Fibroblast of skin of left quadriceps (primary cell): ENCODE results near the gene SLC18B1.

Experiments used
- DNase-seq, 2 experiments: peaks; one replicate each; pipeline ENCODE4 v3.0.0-alpha.2; 2013; ENCODE audit warnings: low read depth in 2 of 2

SLC18B1 gene

DNA sequence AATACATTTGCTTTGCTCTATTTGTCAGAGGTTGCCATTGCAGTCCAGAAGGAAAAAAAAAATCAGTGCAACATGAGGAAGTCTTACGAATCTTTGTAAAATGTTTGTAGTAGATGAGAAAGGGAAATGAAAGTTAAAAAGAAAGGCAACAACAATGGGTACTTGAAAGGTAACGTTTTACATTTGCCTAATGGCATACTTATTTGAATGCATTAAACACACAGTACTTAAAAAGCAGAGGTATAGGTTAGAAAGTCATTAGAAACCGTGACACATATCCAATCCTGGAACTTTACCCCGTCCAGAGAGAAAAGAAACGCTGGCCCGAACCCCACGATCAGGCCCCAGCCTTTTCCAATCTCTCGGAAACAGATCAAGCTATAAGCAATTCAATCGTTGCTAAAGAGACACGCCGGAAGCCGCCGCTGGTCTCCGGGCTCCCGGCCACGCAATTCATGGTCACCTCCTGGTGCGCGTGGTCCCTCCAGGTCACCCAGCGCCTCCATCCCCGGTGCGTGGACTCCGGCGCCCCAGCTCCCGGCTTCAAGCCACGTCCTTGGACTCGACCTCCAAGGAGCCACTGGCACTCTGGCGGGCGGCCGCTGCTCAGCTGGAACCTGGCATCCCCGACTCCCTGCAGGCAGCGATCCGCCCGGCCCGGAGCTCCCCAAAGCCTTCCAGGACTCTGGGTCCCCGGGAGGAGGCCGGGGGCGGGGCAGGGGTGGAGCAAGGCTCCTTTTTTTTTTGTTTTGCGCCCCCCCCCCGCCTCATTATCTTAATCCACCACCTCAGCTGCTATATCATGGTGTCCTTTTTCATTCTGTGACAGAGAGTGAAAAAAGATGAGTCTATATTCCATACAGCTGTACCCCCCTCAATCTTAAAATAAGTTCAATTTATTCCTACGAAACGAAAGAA lies at the start of gene SLC18B1:
Gene SLC18B1 (minus strand): TSS at position 687 of the 918 bp plus-strand sequence. CDS start 181 bp downstream, at position 506.
- no peak for DNase-seq

DNA sequence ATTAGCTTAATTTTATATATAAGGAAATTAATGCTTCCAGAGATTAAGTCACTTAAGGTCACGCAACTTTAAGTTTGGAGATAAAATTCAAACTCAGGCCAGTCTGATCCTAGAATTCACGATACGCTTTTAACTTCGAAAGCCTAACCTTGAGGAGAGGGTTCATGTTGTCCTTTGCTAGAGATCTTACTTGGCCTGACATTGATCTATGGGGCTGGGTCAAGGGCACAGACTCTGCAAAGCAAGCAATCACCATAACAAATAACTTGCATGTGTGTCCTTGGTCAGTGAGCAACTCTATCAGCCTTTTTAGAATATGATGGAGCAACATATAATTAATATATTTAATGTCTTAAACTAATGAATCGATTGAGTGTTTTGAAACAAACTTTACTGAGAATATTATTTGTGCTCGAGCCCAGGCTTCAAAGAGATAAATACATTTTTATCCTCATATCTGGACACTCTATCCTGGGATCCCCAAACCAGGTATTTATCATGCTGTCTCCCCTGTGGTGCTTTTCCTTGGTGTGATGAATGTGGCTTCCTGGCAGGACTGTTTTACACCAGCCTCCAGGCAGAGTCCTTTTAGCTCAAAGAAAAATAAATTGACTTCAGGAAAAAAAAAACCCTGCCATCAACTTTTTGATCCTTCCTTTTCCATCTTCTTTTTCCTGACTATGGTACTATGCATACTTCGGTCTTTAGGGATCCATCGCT lies 45.0 kb upstream of the SLC18B1 start:
- DNase-seq, result no peak

DNA sequence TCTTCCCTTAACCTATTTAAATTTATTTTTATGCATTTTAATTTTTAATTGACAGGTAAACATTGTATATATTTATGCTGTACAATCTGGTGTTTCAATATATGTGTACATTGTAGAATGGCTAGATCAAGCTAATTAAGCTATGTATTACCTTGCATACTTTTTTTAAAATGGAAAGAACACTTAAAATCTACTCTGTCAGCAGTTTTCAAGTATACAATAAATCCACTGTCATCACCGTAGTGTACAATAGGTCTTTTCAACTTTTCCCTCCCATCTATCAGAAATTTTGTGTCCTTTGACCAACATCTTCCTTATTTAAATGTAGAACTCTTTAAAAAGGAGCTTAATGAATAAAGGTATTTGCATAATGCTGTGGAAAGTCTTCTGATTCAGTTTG lies 43.5 kb upstream of the SLC18B1 start:
- no peak for DNase-seq

DNA sequence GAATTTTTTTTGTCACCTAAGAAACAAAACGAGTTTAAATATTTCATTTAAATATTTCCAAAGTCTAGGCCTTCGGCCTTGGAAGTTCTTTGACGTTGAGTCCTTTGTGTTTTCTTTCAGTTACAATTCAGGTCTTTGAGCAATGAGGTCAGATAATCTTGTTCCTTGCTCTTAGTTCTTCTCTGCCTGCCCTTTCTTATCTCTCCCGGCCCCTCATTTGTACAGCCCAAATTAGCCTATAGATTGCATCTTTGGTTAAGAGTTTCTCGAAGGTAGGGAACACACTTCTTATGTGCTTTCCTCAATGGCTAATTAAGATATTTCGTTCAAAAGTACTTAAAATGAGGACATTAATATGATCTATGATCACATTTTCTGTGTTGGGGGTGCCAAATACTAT lies 34.5 kb upstream of the SLC18B1 start:
- DNase-seq, result no peak

DNA sequence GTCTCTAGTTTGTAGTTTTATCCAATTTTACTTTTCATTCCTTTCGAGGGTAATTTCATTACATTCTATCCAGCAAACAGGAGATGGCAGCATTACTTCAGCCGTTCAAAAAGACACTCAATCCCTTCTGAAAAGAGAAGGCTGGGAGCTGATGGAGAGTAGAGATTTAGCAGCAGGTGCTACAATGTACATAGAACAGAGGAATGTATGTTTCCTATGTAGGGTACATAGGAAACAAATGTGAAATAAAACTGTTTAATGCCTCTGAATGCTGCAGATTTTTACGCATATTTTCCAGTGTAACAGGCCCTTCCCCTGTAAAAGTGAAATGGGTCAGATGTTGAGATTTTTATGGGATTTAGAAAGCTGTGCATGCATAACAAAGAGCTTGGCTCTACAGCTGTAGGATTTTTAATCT lies 31.9 kb upstream of the SLC18B1 start:
- DNase-seq, result no peak

DNA sequence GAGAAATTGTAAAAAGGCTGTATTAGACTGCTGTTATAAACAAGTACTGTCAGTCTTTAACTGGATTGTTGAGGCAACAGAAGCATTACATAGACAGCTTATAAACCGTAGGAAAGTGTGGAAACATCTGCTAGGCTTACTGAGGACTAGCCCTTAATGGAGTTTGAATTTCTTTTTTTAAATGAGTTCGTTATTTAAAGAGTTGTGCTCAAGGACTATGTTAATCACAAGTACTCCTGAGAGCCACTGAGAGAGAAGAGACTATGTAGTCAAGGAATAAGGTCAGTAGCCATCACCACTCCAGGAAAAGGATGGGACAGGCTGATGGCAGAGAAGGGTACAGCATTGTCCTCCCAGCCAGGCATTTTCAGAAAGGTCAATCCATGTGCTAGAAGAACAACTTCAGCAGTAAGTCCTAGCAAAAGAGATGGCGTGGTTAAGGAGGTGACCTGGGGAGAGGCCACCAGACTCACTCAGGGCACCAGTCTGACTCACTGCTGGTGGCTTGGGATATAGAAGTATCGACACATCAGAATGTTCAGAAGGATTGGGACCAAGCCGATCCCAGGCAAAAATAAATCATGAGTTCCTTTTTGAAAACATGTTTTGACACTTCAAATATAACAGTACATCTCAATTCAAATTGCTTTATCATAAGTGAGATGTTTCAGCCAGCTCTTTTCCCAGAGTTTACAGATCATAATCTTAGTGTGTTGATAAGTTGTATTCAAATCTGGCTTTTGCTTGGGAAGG lies 22.4 kb upstream of the SLC18B1 start:
- no peak for DNase-seq

DNA sequence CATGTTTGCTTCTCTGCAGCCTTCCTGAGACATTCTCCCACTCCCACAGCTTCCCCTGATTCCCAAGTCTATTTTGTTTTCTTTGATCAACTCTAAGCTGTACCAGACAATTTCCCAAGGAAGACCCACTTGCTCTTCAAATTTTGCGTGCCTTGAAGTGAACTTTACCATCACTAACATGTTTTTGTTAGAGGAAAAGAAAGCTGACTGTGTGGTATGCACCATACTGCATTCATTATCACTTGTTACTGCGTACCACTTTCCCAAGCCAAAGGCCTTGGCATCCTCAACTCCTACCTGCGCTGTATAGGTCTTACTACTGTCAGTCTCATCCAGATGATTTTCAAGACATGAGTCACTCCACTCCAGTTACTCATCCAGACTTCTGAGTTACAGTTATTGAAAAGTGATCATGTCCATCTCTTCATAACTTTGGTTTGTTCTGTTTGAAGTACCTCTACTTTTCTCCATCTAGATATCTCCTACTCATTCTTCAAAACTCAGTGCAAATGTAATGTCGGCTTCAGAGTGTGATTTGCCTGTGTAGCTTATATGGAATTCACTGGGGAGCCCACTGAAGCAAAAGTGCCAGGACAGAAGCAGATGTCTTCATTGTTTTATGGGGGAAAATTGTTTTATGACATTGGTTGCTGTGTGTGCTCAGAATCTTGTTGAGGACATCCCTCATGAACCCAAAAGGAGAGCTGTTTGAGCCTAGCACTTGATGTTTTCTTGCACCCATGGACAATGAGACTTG lies 21.1 kb upstream of the SLC18B1 start:
- no peak for DNase-seq

DNA sequence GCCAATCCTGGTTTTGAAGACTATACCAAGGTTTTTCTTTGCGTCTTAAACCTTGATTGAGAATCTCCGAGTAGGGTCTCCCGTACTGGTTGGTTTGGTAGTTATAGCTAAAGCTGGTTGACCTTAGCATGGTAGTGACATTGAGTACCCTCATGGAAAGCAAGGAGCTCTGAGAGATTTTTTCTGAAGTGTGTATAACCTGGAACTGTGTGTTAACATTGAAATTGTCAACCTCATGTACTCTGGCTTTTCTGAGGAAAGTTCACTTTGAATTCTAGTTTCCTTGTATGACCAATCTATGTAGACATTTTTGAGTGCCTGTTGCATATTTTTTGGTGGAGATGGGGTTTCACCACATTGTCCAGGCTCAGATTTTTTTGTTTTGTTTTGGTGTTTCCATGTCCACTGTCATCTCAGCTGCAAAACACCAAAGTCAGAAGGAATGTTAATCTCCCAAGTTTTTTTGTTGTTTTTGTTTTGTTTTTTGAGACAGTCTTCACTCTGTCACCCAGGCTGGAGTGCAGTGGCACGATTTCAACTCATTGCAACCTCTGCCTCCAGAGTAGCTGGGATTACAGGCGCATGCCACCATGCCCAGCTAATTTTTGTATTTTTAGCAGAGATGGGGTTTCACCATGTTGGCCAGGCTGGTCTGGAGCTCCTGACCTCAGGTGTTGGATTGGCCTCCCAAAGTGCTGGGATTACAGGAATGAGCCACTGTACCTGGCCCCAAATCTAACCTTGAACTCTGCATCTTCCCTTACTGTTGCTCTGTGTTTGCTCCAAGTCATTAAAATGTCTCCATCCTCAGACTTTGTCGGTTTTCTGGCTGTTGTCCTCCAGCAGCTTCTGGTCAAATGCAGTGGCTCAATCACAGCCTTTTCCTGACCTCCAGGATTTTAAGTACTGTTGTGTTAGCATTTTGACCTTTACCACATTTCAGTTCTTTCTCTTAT lies 20.2 kb upstream of the SLC18B1 start:
- DNase-seq, result no peak

DNA sequence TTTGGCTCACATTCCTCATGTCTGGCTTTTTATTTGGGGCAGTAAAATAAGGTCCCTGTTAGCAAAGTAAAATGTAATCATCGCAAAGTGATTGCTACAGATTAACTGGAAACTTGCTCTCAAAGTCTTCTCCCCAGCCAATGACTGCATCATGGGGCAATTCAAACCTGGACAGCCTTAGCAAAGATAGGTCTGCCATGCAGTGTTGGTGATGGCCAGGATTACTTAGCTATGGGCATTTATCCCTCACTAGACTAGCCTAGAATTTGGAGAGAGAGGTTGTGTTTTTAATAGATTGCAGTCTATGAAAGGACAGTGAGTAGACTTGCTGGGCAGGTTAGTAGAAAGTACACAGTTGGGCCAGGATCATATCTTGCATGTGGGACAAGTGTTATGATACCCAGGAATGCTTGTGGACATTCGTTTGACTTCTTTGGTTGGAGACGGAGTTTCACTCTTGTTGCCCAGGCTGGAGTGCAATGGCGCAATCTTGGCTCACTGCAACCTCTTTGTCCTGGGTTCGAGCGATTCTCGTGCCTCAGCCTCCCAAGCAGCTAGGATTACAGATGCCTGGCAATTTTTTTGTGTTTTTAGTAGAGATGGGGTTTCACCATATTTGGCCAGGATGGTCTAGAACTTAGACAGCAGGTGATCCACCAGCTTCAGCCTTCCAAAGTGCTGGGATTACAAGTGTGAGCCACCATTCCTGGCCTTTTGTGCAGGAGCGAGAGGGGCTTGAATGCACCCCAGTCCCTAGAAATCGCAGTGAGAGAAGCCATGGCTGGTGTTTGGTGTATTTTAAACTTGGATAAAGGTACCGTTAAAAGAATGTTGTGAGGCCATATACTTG lies 19.3 kb upstream of the SLC18B1 start:
- DNase-seq, result no peak

DNA sequence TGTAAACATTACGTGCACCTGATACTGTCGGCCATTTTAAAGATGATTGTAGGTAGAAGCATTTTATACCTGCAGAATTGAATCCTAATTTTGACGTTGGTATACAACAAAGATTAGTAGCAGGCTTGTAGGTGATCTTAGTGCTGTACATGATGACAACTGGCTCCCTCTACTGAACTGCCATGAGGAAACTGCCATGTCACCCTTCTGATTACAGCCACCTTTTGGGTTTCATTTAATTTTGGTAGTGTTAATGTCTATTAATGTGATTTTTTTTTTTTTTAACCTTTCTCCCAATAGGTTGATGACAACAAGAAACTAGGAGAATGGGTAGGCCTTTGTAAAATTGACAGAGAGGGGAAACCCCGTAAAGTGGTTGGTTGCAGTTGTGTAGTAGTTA lies 18.2 kb upstream of the SLC18B1 start:
- DNase-seq, result no peak

DNA sequence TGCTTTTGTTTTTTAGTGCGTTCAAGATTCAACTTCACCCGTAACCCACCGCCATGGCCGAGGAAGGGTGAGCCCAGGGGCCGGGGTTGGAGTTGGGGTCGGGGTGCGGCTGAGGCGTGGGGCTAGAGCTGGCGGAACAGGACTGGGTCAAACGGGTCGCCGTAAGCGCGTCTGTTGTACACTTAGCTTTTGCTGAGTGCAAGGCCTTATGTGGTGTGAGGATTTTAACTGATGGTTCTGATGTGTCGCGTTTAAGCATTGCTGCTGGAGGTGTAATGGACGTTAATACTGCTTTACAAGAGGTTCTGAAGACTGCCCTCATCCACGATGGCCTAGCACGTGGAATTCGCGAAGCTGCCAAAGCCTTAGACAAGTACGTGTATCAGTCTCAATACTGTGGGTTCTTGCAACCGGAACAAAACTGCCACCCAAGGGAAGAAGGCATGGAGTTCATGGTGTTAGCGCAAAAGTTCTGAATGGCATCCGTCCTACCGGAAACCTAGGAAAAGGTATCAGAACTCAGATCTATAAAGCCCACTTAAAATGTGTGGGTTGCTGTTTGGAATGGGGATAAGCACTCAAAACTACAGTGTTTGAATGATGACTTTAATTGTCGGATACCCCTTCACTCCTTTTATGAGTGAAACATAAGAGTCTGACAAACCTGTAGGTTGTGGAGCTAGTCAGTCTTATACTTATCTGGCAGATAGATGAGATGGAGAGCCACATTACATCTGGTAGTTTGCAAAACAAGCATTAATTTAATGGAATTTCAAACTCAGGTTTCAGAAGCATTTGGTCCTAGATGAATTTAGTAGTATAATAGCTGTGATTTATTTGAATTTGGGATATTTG lies 16.5 kb upstream of the SLC18B1 start:
- no peak for DNase-seq

DNA sequence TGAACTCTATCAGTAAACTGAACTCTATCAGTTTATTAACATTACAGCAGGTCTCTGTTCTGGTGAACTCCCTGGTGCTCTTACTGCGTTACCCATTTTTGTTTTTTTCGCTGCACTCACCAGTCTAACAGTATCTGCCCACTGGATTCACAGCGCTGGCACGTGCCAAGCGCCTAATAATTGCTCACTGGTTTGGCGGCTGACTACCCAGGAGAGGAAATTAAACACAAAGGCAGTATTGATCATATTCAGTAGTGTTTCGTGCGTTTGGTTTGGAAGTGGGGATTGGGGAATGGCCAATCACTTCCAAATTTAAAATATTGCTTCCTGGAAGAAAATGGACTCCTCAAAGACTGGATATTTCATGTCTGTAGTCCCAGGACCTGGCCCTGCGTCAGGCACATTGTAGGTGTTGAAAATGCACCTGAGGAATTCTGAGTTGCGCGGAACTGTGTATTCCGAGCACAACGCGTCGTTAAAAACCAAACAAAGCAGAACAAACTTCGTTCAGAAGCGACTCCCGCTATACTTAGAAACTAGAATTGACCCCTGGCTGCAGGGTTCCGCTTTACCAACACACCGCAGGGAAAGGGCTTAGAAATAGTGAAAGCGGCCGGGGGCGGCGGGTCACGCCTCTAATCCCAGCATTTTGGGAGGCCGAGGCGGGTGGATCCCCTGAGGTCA lies 14.9 kb upstream of the SLC18B1 start:
- no peak for DNase-seq

DNA sequence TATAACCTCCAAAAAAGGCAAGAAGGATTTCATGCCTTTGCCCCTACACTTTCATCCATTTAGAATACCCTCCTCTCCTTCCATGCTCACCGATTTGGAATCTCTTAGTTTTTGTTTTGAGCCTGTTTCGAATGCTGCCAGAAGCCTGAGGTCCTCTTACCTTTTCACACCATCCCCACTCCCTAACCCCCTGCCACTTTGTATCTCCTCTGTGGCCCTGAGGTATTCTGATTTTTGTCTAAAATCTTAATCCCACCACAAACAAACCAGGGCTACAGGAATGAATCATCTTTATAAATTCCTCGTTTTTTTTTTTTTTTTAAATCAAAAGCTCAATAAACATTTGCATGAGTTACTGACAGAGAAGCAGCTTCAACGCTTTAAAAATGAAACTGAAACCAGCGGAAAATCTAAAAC lies 14.3 kb upstream of the SLC18B1 start:
- DNase-seq, result no peak

DNA sequence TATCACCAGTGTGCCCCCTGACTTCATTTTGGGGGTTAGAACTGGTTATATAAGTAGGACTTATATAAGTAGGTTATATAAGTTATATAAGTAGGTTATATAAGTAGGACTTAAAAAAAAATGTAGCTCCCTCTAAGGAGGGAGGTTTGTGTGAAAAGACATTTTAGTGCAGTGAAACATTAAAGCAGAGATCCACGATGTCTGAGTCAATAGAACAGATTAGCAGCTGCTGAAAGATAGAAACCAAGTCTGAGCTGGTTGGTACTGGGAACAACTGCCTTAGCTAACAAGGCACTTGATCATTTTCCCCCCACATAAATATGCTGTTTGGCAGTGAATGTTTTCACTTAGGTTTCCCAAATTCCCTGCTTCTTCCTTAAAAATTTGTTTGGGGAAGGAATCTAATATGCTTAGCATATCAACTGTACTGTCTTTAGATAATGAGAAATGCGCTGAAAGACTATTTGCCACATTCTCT lies 13.9 kb upstream of the SLC18B1 start:
- no peak for DNase-seq

DNA sequence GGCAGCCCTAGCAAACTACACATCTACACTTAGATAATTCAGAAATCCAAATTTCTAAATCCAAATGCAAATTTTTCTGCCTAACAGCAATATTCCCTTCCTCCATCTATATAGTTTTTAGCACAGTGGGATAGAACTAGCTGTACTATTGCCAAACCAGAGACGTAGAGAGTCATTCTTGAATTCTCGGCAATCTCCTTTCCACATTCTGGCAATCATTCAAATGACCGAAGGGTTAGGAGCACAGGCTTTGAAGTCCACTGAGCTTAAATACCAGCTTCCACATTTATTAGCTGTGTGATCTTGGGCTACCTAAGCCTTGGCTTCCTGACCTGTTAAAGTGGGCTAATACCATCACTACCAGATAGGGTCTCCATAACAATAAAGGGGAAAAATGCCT lies 12.8 kb upstream of the SLC18B1 start:
- DNase-seq, result no peak

DNA sequence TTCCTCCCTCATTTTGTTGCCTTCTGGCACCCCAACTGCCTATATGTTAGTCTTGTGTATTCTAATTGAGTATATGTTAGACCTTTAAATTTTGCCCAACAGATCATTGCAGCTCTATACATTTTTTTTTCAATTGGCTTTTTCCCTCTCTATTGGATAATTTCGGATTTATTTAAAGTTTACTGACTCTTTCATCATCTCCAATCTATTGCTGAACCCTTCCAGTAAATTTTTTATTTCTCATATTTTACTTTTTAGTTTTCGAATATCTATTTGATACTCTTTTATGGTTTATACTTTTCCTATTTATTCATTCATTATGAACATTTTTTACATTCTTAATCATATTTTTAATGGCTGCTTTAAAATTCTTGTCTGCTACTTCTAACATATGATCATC lies 7.1 kb upstream of the SLC18B1 start:
- no peak for DNase-seq

DNA sequence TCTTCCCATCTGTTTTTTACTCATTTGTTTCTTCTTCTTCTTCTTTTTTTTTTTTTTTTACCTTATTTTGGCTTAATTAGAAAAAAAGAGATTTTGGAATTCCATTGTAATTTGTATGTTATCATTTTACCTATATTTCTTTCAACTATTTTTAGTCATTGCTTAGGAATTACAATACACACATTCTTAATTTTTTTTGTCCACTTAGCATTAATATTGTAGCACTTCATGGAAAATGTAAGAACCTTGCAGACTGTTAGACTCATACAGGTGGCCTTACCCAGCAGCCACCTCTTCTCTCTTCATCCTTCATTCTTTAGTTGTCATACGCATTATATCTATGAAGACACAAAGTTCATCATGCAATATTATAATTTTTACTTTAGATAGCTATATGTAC lies 5.8 kb upstream of the SLC18B1 start:
- no peak for DNase-seq

DNA sequence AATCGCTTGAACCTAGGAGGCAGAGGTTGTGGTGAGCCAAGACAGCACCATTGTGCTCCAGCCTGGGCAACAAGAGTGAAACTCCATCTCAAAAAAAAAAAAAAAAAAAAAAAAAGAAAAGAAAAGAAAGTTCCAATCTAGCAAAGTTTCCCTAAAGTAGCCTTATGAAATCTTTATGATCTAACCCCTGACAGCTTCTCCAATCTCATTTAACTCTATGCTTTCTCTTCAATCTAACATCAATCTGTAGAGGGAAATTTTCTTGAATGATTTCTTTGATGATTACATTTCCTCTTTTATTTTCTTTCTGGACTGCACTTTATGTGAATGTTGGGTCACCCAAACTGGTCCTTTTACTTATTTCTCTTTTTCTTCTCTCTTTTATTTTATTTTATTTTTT lies 2.2 kb upstream of the SLC18B1 start:
- no peak for DNase-seq
